KG1 (cell line): ENCODE data around the gene IGSF22.
"Not testable (repeated sequence)": the region's sequence is repeated elsewhere in the genome, so short reads cannot be mapped to it uniquely, and the experiment has no call there.

Experiments
- DNase-seq: peaks from one replicate; lab custom pipeline; 2025; lab: John Stamatoyannopoulos, UW

IGSF22 gene

GRCh38 chr11:18691467-18692140 lies 34.4 kb downstream of the IGSF22 start:
- DNase-seq = not testable (repeated sequence)

GRCh38 chr11:18684267-18684666 lies 41.7 kb downstream of the IGSF22 start:
- no peak for DNase-seq

GRCh38 chr11:18682466-18682865 lies 43.5 kb downstream of the IGSF22 start:
- DNase-seq = no peak

DNA sequence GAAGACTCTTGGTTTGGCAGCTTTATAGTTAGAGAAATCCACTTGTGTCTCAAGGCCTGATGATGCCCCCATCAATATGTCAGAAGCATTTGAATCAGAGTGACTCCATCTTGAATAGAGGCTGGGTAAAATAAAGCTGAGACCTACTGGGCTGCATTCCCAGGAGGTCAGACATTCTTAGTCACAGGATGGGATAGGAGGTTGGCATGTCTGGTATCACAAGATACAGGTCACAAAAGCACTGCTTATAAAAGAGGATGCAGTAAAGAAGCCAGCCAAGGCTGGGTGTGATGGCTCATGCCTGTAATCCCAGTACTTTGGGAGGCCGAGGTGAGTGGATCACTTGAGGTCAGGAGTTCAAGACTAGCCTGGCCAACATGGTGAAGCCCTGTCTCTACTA lies 44.0 kb downstream of the IGSF22 start:
- not testable (repeated sequence) for DNase-seq

DNA sequence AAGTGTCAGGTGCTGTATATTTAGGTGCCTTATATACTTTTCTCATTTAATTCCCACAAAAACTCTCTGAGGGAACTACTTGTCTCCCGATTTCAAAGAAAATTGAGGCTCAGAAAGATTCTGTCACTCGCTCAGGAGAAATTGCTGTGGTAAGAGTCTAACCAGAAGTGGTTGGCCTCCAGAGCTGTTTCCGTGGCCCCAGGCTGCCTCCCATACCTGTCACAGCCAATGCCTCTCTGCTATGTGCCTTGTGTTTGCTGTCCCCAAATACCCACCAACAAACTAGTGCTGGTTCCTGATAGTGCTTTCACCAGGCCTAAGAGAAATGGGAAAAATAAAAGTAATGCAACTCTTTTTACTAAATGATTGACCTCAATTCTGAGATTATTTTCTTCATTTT lies 48.4 kb downstream of the IGSF22 start:
- no peak for DNase-seq

- no peak for DNase-seq
Measured at GRCh38 chr11:18676803-18677202, 49.2 kb downstream of the IGSF22 start.

GRCh38 chr11:18672209-18672608 lies 53.8 kb downstream of the IGSF22 start:
- not testable (repeated sequence) for DNase-seq

- no peak for DNase-seq
Measured at GRCh38 chr11:18671246-18671645, 54.7 kb downstream of the IGSF22 start.

GRCh38 chr11:18669711-18670110 lies 56.3 kb downstream of the IGSF22 start:
- no peak for DNase-seq

GRCh38 chr11:18669219-18669596 lies 56.8 kb downstream of the IGSF22 start:
- DNase-seq = no peak

DNA sequence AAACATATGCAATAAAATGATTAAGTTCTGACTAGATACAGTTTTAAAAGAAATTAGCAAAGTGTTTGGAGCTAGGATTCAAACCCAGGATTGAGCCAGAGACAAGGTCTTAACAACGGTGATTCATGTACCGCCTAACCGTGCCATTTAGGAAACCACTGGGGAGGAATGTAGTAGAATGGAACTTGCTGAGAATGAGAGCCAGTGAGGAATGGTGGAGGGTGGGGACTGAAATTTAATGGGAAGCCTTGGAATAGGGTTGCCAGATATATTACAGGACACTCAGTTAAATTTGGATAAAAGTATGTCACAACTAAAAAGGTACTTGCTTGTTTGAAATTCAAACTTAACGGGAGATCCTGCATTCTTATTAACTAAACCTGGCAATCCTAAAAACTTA lies 57.9 kb downstream of the IGSF22 start:
- no peak for DNase-seq

DNA sequence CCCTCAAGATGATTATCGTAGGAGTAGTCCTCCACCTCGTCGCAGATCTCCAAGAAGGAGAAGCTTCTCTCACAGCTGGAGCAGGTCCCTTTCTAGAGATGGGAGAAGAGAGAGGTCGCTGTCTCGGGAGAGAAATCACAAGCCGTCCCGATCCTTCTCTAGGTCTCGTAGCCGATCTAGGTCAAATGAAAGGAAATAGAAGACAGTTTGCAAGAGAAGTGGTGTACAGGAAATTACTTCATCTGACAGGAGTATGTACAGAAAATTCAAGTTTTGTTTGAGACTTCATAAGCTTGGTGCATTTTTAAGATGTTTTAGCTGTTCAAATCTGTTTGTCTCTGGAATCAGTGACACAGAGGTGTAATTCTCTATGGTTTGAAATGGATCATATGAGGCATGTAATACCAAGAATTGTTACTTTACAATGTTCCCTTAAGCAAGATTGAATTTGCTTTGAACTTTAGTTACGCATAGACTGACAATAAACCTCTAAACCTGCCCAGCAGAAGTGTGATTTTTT lies 60.6 kb downstream of the IGSF22 start:
- DNase-seq = not testable (repeated sequence)

DNA sequence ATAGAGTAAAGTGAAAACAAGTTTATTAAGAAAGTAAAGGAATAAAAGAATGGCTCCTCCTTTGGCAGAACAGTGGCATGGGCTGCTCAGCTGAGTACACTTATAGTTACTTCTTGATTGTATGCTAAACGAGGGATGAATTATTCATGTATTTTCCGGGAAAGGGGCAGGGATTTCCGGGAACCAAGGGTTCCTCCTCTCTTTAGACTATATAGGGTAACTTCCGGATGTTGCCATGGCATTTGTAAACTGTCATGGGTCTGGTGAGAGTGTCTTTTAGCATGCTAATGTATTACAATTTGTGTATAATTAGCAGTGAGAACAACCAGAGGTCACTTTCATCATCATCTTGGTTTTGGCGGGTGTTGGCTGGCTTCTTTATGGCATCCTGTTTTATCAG lies 68.3 kb downstream of the IGSF22 start:
- DNase-seq = no peak
